ENCODE results near the gene ASTN2.

GRCh38 chr9:116490321-116490720 is 924.5 kb downstream of the ASTN2 start:
- TF ChIP-seq CTCF (IDR thresholded peaks at IDR 0.05; ENCODE audit: low read depth, low read length) (no peak), POLR2A (IDR thresholded peaks at IDR 0.05; ENCODE audit: extremely low read depth, insufficient read length) (no peak), MYC (IDR thresholded peaks at IDR 0.05; ENCODE audit: low read depth, low read length) (no peak)
- TF ChIP-seq, protein P1, sequence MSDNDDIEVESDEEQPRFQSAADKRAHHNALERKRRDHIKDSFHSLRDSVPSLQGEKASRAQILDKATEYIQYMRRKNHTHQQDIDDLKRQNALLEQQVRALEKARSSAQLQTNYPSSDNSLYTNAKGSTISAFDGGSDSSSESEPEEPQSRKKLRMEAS (IDR thresholded peaks at IDR 0.05; ENCODE audit: low read depth, low read length) = no peak
